SK-N-SH (cell line): ENCODE results near the gene PHEX. TPM values are rescaled to one million over a fixed set of nuclear protein-coding genes. Genes with fewer than 3 reads are reported as not detected.

Source experiments
- CTCF ChIA-PET: fragments of 300-600, 350-600 bp; formaldehyde crosslinking; extraction: SDS; loops from one replicate; lab custom pipeline; 2021; lab: Yijun Ruan, JAX
- POLR2A ChIA-PET: fragments of 350-600 bp; sonication (Branson Sonifier 250); formaldehyde crosslinking; extraction: SDS; loops from one replicate; lab custom pipeline; 2020; ENCODE audit warnings: antibody characterized with exemption, inconsistent platforms; lab: Yijun Ruan, JAX
- DNase-seq: peaks from one replicate; pipeline ENCODE4 v3.0.0; 2012
- H2AFZ ChIP-seq: fragments of 200-600 bp; sonication (generic); 2 replicates; pipeline ENCODE4 v1.8.1; 2016; ENCODE audit warnings: antibody characterized with exemption, mild to moderate bottlenecking, low read depth
- H3F3A ChIP-seq: fragments of 200-600 bp; sonication (generic); replicated peaks from 2 replicates; pipeline ENCODE3; 2016; ENCODE audit warnings: antibody characterized with exemption, mild to moderate bottlenecking; ENCODE audit not compliant: insufficient read depth
- H3K27ac ChIP-seq, 2 experiments: fragments of 200-500 bp in 1 of 2; fragments of 200-600 bp in 1 of 2; sonication (Bioruptor generic) in 1 of 2; sonication (generic), shearing (Covaris generic) in 1 of 2; 2 replicates each; pipeline versions ENCODE4 v1.5.1 to v1.6.1; 2014 to 2016; ENCODE audit warnings: low read depth in 2 of 2, inconsistent platforms in 1 of 2, low read length in 1 of 2, mild to moderate bottlenecking in 1 of 2, mixed read lengths in 1 of 2
- H3K27me3 ChIP-seq: fragments of 200-600 bp; sonication (generic), shearing (Covaris generic); 2 replicates; pipeline ENCODE4 v1.6.1; 2016; ENCODE audit warnings: mixed run types; ENCODE audit not compliant: insufficient read depth
- H3K36me3 ChIP-seq, 2 experiments: fragments of 200-500 bp in 1 of 2; fragments of 200-600 bp in 1 of 2; sonication (Bioruptor generic) in 1 of 2; sonication (generic) in 1 of 2; replicated peaks in 1 of 2; 2 replicates each; pipeline versions ENCODE3 to v1.5.1; 2014 to 2016; ENCODE audit warnings: low read length in 1 of 2, mild to moderate bottlenecking in 1 of 2; ENCODE audit not compliant: insufficient read depth in 2 of 2, control insufficient read depth in 1 of 2
- H3K4me1 ChIP-seq, 2 experiments: fragments of 200-500 bp in 1 of 2; fragments of 200-600 bp in 1 of 2; sonication (Bioruptor generic) in 1 of 2; sonication (generic), shearing (Covaris generic) in 1 of 2; 2 replicates each; pipeline versions ENCODE4 v1.5.1 to v1.6.1; 2014 to 2016; ENCODE audit warnings: low read depth in 1 of 2, low read length in 1 of 2, mixed run types in 1 of 2; ENCODE audit not compliant: insufficient read depth in 2 of 2, control insufficient read depth in 1 of 2
- H3K4me2 ChIP-seq: fragments of 200-600 bp; sonication (generic), shearing (Covaris generic); 2 replicates; pipeline ENCODE4 v1.6.1; 2017; ENCODE audit warnings: mixed run types
- H3K4me3 ChIP-seq, 2 experiments: fragments of 200-500 bp in 1 of 2; fragments of 200-600 bp in 1 of 2; sonication (Bioruptor generic) in 1 of 2; sonication (generic), shearing (Covaris generic) in 1 of 2; 2 replicates each; pipeline versions ENCODE4 v1.5.1 to v1.8.1; 2014 to 2016; ENCODE audit warnings: low read depth in 2 of 2, inconsistent platforms in 1 of 2, low read length in 1 of 2, mild to moderate bottlenecking in 1 of 2, mixed read lengths in 1 of 2, moderate library complexity in 1 of 2
- H3K79me2 ChIP-seq: fragments of 200-600 bp; sonication (generic); 2 replicates; pipeline ENCODE4 v1.8.1; 2017; ENCODE audit warnings: mild to moderate bottlenecking; ENCODE audit not compliant: insufficient read depth
- H3K9ac ChIP-seq: fragments of 200-600 bp; sonication (generic); 2 replicates; pipeline ENCODE4 v1.6.1; 2017; ENCODE audit warnings: mixed run types
- H3K9me2 ChIP-seq: fragments of 200-600 bp; sonication (generic); 2 replicates; pipeline ENCODE4 v1.6.1; 2017; ENCODE audit warnings: mixed run types
- H3K9me3 ChIP-seq: fragments of 200-600 bp; sonication (generic); 2 replicates; pipeline ENCODE4 v1.6.1; 2017; ENCODE audit warnings: mixed run types, mild to moderate bottlenecking, moderate library complexity
- H4K20me1 ChIP-seq: fragments of 200-600 bp; sonication (generic); 2 replicates; pipeline ENCODE4 v1.6.1; 2017; ENCODE audit warnings: mild to moderate bottlenecking, mixed run types; ENCODE audit not compliant: insufficient read depth
- EP300 ChIP-seq, 2 experiments: IDR thresholded peaks; 2 replicates each; pipeline versions ENCODE4 v1.4.0 to v1.6.1; 2012; ENCODE audit warnings: borderline replicate concordance in 1 of 2, low read depth in 1 of 2, low read length in 1 of 2
- FOSL2 ChIP-seq: IDR thresholded peaks from 2 replicates; pipeline ENCODE4 v1.4.0; 2012; ENCODE audit warnings: low read depth, mild to moderate bottlenecking, moderate library complexity, borderline replicate concordance
- JUND ChIP-seq: IDR thresholded peaks from 2 replicates; pipeline ENCODE4 v1.4.0; 2012
- PBX3 ChIP-seq: IDR thresholded peaks from 2 replicates; pipeline ENCODE4; 2012
- POLR2AphosphoS5 ChIP-seq: IDR thresholded peaks from 2 replicates; pipeline ENCODE4 v1.6.1; 2012; ENCODE audit warnings: low read depth, low read length
- RXRA ChIP-seq: IDR thresholded peaks from 2 replicates; pipeline ENCODE4 v1.4.0; 2012; ENCODE audit warnings: low read depth, mild to moderate bottlenecking, borderline replicate concordance
- SIN3A ChIP-seq: IDR thresholded peaks from 2 replicates; pipeline ENCODE4 v1.6.1; 2012; ENCODE audit warnings: low read depth, mild to moderate bottlenecking, low read length, moderate library complexity, borderline replicate concordance
- TCF12 ChIP-seq: IDR thresholded peaks from 2 replicates; pipeline ENCODE4 v1.4.0; 2012
- TEAD4 ChIP-seq: IDR thresholded peaks from 2 replicates; pipeline ENCODE4 v1.4.0; 2012; ENCODE audit warnings: mild to moderate bottlenecking, borderline replicate concordance; ENCODE audit not compliant: insufficient read depth
- WGBS: methylation state at CpG from one replicate; pipeline ENCODE4 v1.1.6; 2017; ENCODE audit warnings: low lambda C conversion rate; 5-methylcytosine and 5-hydroxymethylcytosine counted together
- polyA plus RNA-seq, 3 experiments: library from polyadenylated mRNA; depleted of rRNA; stranded (reverse); fragments of >200 nt; gene quantifications; 2 replicates each; pipeline ENCODE4 v1.2.3, GENCODE V29; 2012
- TF ChIP-seq, protein P1 (sequence below): fragments of 200-600 bp; sonication (generic); IDR thresholded peaks from 2 replicates; pipeline ENCODE4 v1.6.1; 2017; ENCODE audit warnings: antibody characterized with exemption, mild to moderate bottlenecking, moderate library complexity
- TF ChIP-seq, protein P2 (sequence below): IDR thresholded peaks from 2 replicates; pipeline ENCODE4 v1.4.0; 2012; ENCODE audit warnings: low read depth
- TF ChIP-seq, protein P3 (sequence below): IDR thresholded peaks from 2 replicates; pipeline ENCODE4 v1.4.0; 2012; ENCODE audit warnings: low read depth, borderline replicate concordance

PHEX gene
- polyA plus RNA-seq, 1 of the 3 experiments (the other 2 are of a cell fraction), result 0.35 TPM

GRCh38 chrX:22095856-22096255, 63.7 kb downstream of the PHEX start:
- H3K27ac ChIP-seq, result no peak overlapping the region

GRCh38 chrX:22097012-22097694, 65.0 kb downstream of the PHEX start:
- no peaks in the 10 kb centered on the region for H3K4me1 ChIP-seq

More at GRCh38 chrX:22095856-22096255, 63.7 kb downstream of the PHEX start:
- Histone ChIP-seq H3K4me1 (no peaks in the 10 kb centered on the region), H3F3A (peaks cover 3% of the 10 kb centered on the region), H3K79me2 (no peaks in the 10 kb centered on the region), H3K4me2 (no peak overlapping the region), H3K9me3 (no peaks in the 10 kb centered on the region), H3K4me3 (no peak overlapping the region), H3K36me3 (peaks cover 0 to 7% of the 10 kb centered on the region in 2 experiments), H3K27me3 (no peaks in the 10 kb centered on the region), H3K9me2 (no peaks in the 10 kb centered on the region), H2AFZ (no peak overlapping the region), H4K20me1 (no peaks in the 10 kb centered on the region), H3K9ac (no peak overlapping the region)
- 66% methylated on average over 4 of the region's 4 CpGs for WGBS
- POLR2A ChIA-PET, result no interaction called here
- no peak for DNase-seq
- CTCF ChIA-PET, result interaction anchor here (0.7 to 4.1 kb wide), 2 partner anchors 14 to 40 kb away, joined by 3 to 26 read pairs; no protein-coding TSS in a partner anchor
- no peak for TF ChIP-seq FOSL2
- TF ChIP-seq, protein P1, sequence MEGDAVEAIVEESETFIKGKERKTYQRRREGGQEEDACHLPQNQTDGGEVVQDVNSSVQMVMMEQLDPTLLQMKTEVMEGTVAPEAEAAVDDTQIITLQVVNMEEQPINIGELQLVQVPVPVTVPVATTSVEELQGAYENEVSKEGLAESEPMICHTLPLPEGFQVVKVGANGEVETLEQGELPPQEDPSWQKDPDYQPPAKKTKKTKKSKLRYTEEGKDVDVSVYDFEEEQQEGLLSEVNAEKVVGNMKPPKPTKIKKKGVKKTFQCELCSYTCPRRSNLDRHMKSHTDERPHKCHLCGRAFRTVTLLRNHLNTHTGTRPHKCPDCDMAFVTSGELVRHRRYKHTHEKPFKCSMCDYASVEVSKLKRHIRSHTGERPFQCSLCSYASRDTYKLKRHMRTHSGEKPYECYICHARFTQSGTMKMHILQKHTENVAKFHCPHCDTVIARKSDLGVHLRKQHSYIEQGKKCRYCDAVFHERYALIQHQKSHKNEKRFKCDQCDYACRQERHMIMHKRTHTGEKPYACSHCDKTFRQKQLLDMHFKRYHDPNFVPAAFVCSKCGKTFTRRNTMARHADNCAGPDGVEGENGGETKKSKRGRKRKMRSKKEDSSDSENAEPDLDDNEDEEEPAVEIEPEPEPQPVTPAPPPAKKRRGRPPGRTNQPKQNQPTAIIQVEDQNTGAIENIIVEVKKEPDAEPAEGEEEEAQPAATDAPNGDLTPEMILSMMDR, result no peak
- no peak for TF ChIP-seq EP300 (IDR thresholded peaks at IDR 0.05; ENCODE audit: borderline replicate concordance in 1 of 2, low read depth in 1 of 2, low read length in 1 of 2)
- no peak for TF ChIP-seq JUND
- TF ChIP-seq TEAD4, result no peak

More at GRCh38 chrX:22097012-22097694, 65.0 kb downstream of the PHEX start:
- no peak overlapping the region for H3K9ac ChIP-seq
- 19% methylated on average over 1 of the region's 1 CpG for WGBS
- no peak overlapping the region for H2AFZ ChIP-seq
- no peaks in the 10 kb centered on the region for H3K27me3 ChIP-seq
- peaks cover 0 to 7% of the 10 kb centered on the region in 2 experiments for H3K36me3 ChIP-seq
- ChIA-PET POLR2A (no interaction called here), CTCF (no interaction called here)
- peak overlapping the region in 1 of 2 experiments; percentile 64; a peak in 2 of 4 replicates for H3K27ac ChIP-seq
- no peak overlapping the region for H3K4me3 ChIP-seq
- DNase-seq, result no peak
- H3K9me3 ChIP-seq, result no peaks in the 10 kb centered on the region
- TF ChIP-seq RXRA, result peak; percentile 55; the same call in 1 of the 2 replicates
- TF ChIP-seq JUND, result peak; percentile 52
- peak in 1 of 2 experiments; percentile 18; a peak in 1 of 4 replicates for TF ChIP-seq EP300 (IDR thresholded peaks at IDR 0.05; ENCODE audit: borderline replicate concordance in 1 of 2, low read depth in 1 of 2, low read length in 1 of 2)
- peak; percentile 43; the same call in 1 of the 2 replicates for TF ChIP-seq FOSL2
- TF ChIP-seq, protein P2, sequence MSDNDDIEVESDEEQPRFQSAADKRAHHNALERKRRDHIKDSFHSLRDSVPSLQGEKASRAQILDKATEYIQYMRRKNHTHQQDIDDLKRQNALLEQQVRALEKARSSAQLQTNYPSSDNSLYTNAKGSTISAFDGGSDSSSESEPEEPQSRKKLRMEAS, result no peak
- TF ChIP-seq, protein P3, sequence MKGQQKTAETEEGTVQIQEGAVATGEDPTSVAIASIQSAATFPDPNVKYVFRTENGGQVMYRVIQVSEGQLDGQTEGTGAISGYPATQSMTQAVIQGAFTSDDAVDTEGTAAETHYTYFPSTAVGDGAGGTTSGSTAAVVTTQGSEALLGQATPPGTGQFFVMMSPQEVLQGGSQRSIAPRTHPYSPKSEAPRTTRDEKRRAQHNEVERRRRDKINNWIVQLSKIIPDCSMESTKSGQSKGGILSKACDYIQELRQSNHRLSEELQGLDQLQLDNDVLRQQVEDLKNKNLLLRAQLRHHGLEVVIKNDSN, result peak; percentile 66; the same call in 1 of the 2 replicates
- TF ChIP-seq TCF12, result peak; percentile 73
- TF ChIP-seq POLR2AphosphoS5, result no peak
- peak; percentile 68 for TF ChIP-seq PBX3
- no peak for TF ChIP-seq SIN3A
- peaks cover 3% of the 10 kb centered on the region for H3F3A ChIP-seq
- no peaks in the 10 kb centered on the region for H4K20me1 ChIP-seq
- no peaks in the 10 kb centered on the region for H3K79me2 ChIP-seq
- no peak overlapping the region for H3K4me2 ChIP-seq
- no peaks in the 10 kb centered on the region for H3K9me2 ChIP-seq
